Measurements from ENCODE around the gene ABCC9. TPM values are rescaled to one million over a fixed set of nuclear protein-coding genes. Genes with fewer than 3 reads are reported as not detected.

Gene ABCC9
- total RNA-seq, 1 experiment from 2014 or later, result not detected

- H4K20me1 ChIP-seq (ENCODE audit: control insufficient read depth, insufficient read depth, insufficient read length), result no peaks in the 10 kb centered on the region
- H3K79me1 ChIP-seq (ENCODE audit: insufficient read depth, low read depth, low read length, poor library complexity, severe bottlenecking), result no peaks in the 10 kb centered on the region
- H3K27ac ChIP-seq (ENCODE audit: insufficient read length, low read depth, low read length), result no peak overlapping the region
- H3K27ac Mint-ChIP-seq, result no peak overlapping the region
- H3K27me3 ChIP-seq (ENCODE audit: insufficient read depth, low read length), result no peaks in the 10 kb centered on the region
- no peak overlapping the region for H2BK20ac ChIP-seq (ENCODE audit: low read depth, low read length, poor library complexity, severe bottlenecking)
- no peak overlapping the region for H3K56ac ChIP-seq (ENCODE audit: insufficient read length, low read depth, low read length)
- WGBS (ENCODE audit: extremely low coverage, insufficient read length, low lambda C conversion rate), result no CpG with 5 or more reads among the region's 1 CpG
- H3K9me3 Mint-ChIP-seq, result peaks cover 13% of the 10 kb centered on the region in 2 experiments
- H3K4me2 ChIP-seq (ENCODE audit: insufficient read depth, insufficient read length, low read length), result no peak overlapping the region
- no peak overlapping the region for H4K5ac ChIP-seq (ENCODE audit: insufficient read length, low read depth, low read length)
- H3K4ac ChIP-seq (ENCODE audit: low read depth, low read length), result no peak overlapping the region
- H4K91ac ChIP-seq (ENCODE audit: insufficient read length, low read depth, low read length), result no peak overlapping the region
- no peaks in the 10 kb centered on the region for H3K4me1 ChIP-seq (ENCODE audit: insufficient read depth, low read length)
- H3K36me3 Mint-ChIP-seq (ENCODE audit: insufficient read depth in 1 of 3, low read depth in 3 of 3), result peaks cover 0 to 9% (median 2%) of the 10 kb centered on the region in 3 experiments; a peak in 3 of 7 replicates
- H3K4me3 Mint-ChIP-seq, result no peak overlapping the region
- H3K9me3 ChIP-seq (ENCODE audit: control insufficient read depth, low read depth, low read length), result no peaks in the 10 kb centered on the region
- H3T11ph ChIP-seq (ENCODE audit: low read length), result no peak overlapping the region
- H4K8ac ChIP-seq (replicated peaks; ENCODE audit: insufficient read length, low read depth, low read length), result no peak overlapping the region
- H2AK5ac ChIP-seq (ENCODE audit: insufficient read length, low read length), result no peak overlapping the region
- H3K9ac ChIP-seq (ENCODE audit: extremely low read depth, insufficient read length, low read length), result no peak overlapping the region
- no peaks in the 10 kb centered on the region for H3K23me2 ChIP-seq (ENCODE audit: insufficient read length, low read depth, low read length, poor library complexity, severe bottlenecking)
- H2AFZ ChIP-seq (ENCODE audit: low read length), result no peak overlapping the region
- no peaks in the 10 kb centered on the region for H3K4me1 Mint-ChIP-seq
- H2BK120ac ChIP-seq (ENCODE audit: low read depth, low read length, poor library complexity, severe bottlenecking), result no peak overlapping the region
- no peak overlapping the region for H2BK15ac ChIP-seq (ENCODE audit: low read depth, low read length)
- DNase-seq, result no peak
- peaks cover 22% of the 10 kb centered on the region for H3K27me3 Mint-ChIP-seq (ENCODE audit: low read depth)
- no peak overlapping the region for H3K23ac ChIP-seq (ENCODE audit: insufficient read length, low read depth, low read length)
- no peaks in the 10 kb centered on the region for H3K79me2 ChIP-seq (ENCODE audit: insufficient read depth, low read length)
- H2BK5ac ChIP-seq (ENCODE audit: insufficient read length, low read length), result no peak overlapping the region
- no peak overlapping the region for H2BK12ac ChIP-seq (ENCODE audit: insufficient read length, low read depth, low read length)
- no peak overlapping the region for H3K18ac ChIP-seq (ENCODE audit: insufficient read length, low read depth, low read length)
- H3K14ac ChIP-seq (ENCODE audit: insufficient read depth, low read length), result no peak overlapping the region
- TF ChIP-seq, protein P1, sequence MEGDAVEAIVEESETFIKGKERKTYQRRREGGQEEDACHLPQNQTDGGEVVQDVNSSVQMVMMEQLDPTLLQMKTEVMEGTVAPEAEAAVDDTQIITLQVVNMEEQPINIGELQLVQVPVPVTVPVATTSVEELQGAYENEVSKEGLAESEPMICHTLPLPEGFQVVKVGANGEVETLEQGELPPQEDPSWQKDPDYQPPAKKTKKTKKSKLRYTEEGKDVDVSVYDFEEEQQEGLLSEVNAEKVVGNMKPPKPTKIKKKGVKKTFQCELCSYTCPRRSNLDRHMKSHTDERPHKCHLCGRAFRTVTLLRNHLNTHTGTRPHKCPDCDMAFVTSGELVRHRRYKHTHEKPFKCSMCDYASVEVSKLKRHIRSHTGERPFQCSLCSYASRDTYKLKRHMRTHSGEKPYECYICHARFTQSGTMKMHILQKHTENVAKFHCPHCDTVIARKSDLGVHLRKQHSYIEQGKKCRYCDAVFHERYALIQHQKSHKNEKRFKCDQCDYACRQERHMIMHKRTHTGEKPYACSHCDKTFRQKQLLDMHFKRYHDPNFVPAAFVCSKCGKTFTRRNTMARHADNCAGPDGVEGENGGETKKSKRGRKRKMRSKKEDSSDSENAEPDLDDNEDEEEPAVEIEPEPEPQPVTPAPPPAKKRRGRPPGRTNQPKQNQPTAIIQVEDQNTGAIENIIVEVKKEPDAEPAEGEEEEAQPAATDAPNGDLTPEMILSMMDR (conservative IDR thresholded peaks at IDR 0.05), result no peak
These were observed 7.8 kb upstream of the ABCC9 start for GRCh38 chr12:21949036-21949435.

Data from H9 (cell line).